Activated gamma-delta T cell treated with Interleukin-2 at 50 U/mL for 16 hours (primary cell): ENCODE data around the gene SETBP1.
A peak's percentile ranks its signal among the peaks of the same experiment; 100 is the strongest.
"Not testable (repeated sequence)": the region's sequence is repeated elsewhere in the genome, so short reads cannot be mapped to it uniquely, and the experiment has no call there.

Experiments used
- DNase-seq: peaks from one replicate; pipeline ENCODE4 v3.0.0-alpha.2; 2020

Gene SETBP1

GRCh38 chr18:44708451-44709083 lies 27.9 kb downstream of the SETBP1 start:
- DNase-seq, result no peak

- no peak for DNase-seq
These were observed 28.8 kb downstream of the SETBP1 start for GRCh38 chr18:44709307-44710126.

- no peak for DNase-seq
These were observed 30.2 kb downstream of the SETBP1 start for GRCh38 chr18:44710931-44711330.

GRCh38 chr18:44712025-44712424 lies 31.3 kb downstream of the SETBP1 start:
- no peak for DNase-seq

- no peak for DNase-seq
These were observed 32.7 kb downstream of the SETBP1 start for GRCh38 chr18:44713435-44713834.

GRCh38 chr18:44714376-44714775 lies 33.7 kb downstream of the SETBP1 start:
- DNase-seq, result no peak

- DNase-seq, result no peak
These were observed 34.6 kb downstream of the SETBP1 start for GRCh38 chr18:44715245-44715644.

GRCh38 chr18:44715842-44716241 lies 35.2 kb downstream of the SETBP1 start:
- no peak for DNase-seq

- no peak for DNase-seq
These were observed 36.0 kb downstream of the SETBP1 start for GRCh38 chr18:44716697-44717163.

- DNase-seq, result no peak
These were observed 38.9 kb downstream of the SETBP1 start for GRCh38 chr18:44719519-44720060.

- not testable (repeated sequence) for DNase-seq
These were observed 41.1 kb downstream of the SETBP1 start for GRCh38 chr18:44721748-44722147.

GRCh38 chr18:44723411-44723810 lies 42.7 kb downstream of the SETBP1 start:
- DNase-seq, result no peak

- no peak for DNase-seq
These were observed 43.6 kb downstream of the SETBP1 start for GRCh38 chr18:44724105-44724778.

- peak; percentile 59 for DNase-seq
These were observed 44.8 kb downstream of the SETBP1 start for GRCh38 chr18:44725300-44726058.

GRCh38 chr18:44726059-44726421 lies 45.4 kb downstream of the SETBP1 start:
- DNase-seq, result no peak

GRCh38 chr18:44727291-44727690 lies 46.6 kb downstream of the SETBP1 start:
- DNase-seq, result no peak

- peak; percentile 49 for DNase-seq
These were observed 49.0 kb downstream of the SETBP1 start for GRCh38 chr18:44729631-44730101.

GRCh38 chr18:44730803-44731529 lies 50.3 kb downstream of the SETBP1 start:
- no peak for DNase-seq

GRCh38 chr18:44731530-44732237 lies 51.0 kb downstream of the SETBP1 start:
- DNase-seq, result no peak

- no peak for DNase-seq
These were observed 51.5 kb downstream of the SETBP1 start for GRCh38 chr18:44732238-44732563.

GRCh38 chr18:44732599-44732998 lies 51.9 kb downstream of the SETBP1 start:
- DNase-seq, result no peak
